ACHN (cell line): ENCODE data around the gene KLF16.

Source experiments
- DNase-seq: peaks from one replicate; pipeline ENCODE4 v3.0.0-alpha.2; 2015
- in situ Hi-C: cut with HindIII; loops from 2 replicates; pipeline ENCODE4 v1.10.0; 2017; ENCODE audit warnings: low sequenced_read_pairs, low pct_ligation_motif_present, low pct_unique_long_range_greater_than_20kb

KLF16 gene

DNA sequence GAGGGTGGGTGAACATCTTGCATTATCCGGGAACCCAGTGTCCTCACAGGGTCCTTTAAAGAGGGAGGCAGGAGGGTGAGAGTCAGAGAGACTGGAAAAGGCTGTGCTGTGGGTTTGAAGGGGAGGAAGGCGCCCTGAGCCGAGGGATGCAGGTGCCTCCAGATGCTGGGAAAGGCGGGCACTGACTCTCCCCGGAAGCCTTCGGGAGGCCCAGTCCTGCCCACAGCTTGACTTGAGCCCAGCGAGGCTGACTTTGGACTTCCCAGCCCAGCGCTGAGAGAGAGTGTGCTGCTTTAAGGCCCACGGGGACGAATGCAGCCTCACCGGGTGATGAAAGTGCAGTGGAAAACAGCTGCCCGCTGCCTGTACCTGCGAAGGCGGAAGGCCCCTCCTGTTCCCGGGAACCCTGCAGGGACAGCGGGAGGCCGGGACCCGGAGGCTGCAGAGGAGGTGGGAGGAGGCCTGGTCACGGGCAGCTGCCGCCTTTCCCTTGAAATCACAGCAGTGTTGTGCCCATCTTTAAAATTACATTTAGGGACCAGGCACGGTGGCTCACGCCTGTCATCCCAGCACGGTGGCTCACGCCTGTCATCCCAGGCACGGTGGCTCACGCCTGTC lies 31.2 kb downstream of the KLF16 start:
- DNase-seq = no peak
- in situ Hi-C loops = no loop called here

- no peak for DNase-seq
- in situ Hi-C loops = no loop called here
Measured at GRCh38 chr19:1830978-1831377, 32.4 kb downstream of the KLF16 start.

DNA sequence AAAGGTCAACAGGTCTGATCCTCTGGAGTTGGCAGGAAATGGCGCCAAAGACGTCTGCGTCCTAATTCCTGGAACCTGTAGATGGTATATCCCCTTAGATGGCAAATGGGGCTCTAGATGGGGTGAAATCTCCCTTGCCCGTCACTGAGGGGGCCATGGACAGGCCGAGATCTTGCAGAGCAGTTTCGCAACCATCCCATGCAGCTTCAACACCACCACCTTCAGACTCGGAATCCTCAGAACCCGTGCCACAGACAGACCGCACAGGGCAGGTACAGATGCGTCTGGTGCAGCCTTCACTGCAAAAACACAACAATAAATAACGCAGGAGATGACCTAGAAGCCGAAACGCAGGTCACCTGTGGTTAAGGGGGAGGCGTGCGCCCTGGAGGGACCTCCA lies 32.8 kb downstream of the KLF16 start:
- in situ Hi-C loops = no loop called here

GRCh38 chr19:1829958-1830357 lies 33.4 kb downstream of the KLF16 start:
- DNase-seq = no peak
- in situ Hi-C loops = no loop called here

More for the DNA sequence above, 32.8 kb downstream of the KLF16 start:
- no peak for DNase-seq

- no peak for DNase-seq
- in situ Hi-C loops = no loop called here
Measured at GRCh38 chr19:1828279-1829238, 34.8 kb downstream of the KLF16 start.

GRCh38 chr19:1827566-1828278 lies 35.7 kb downstream of the KLF16 start:
- no peak for DNase-seq
- in situ Hi-C loops = no loop called here

GRCh38 chr19:1826557-1827521 lies 36.5 kb downstream of the KLF16 start:
- DNase-seq = no peak
- in situ Hi-C loops = no loop called here

DNA sequence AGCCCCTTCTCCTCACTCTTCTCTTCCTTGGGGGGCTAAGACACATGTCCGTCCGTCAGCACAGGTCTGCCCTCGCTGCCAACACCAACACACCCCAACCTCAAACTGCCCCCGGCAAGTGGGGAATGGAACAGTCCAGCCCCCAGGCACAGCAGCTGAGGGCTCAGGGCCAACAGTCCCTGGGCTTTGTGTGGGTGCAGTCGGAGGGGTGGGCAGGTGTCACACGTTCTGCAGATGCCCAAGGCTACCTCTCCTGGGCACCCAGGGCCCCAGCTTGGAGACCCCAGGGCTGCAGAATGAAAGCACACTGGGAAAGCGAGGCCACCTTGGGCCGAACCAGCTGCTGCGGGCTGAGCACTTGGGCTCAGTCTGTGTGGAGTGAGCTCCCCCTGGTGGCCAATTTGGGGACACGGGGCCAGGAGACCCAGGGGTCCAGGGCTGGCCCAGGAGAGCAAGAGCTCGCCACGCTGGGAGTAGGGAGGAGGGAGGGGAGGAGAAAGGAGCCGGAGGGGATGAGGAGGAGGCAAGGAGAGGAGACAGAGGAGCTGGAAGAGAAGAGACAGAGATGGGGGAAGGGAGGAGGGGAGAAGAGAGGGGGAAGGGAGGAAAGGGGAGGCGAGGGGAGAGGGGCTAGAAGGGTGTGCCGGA lies 37.3 kb downstream of the KLF16 start:
- in situ Hi-C loops = no loop called here
- peak; percentile 55 for DNase-seq

GRCh38 chr19:1824252-1824622 lies 39.1 kb downstream of the KLF16 start:
- no peak for DNase-seq
- in situ Hi-C loops = no loop called here

DNA sequence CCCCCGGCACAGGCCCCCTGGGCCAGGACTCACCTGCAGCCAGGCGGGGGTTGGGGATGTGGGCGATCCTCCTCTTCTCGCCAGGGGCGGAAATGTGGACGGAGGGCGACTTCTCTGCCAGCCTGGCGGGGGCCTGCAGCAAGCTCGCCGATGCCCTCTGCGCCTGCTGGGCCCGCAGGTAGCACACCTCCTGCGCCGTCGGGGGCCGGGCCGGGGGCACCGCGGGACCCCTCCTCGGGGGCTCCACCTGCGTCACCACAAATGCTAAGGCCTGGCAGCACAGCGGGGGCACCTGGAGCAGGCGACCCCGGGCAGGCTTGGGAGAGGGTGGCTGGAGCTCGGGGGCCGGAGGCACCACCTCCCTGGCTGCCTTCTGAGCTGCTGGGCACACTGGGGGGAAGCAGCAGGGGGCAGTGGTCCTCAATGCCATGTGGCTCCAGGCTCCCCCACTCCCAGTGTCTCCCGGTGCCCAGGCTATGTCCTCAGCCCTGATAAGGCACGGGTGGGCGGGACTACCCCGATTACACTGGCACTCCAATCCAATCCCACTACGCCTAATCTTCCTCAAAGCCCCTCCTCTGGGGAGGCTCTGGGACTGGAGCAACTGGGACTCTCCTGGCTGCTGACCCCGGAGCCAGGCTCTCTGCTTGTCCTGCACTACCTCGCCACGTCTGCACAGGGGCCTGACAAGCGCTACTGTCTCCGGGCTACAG lies 39.7 kb downstream of the KLF16 start:
- in situ Hi-C loops = no loop called here

GRCh38 chr19:1823020-1823419 lies 40.4 kb downstream of the KLF16 start:
- in situ Hi-C loops = no loop called here
- no peak for DNase-seq

More for the DNA sequence above, 39.7 kb downstream of the KLF16 start:
- no peak for DNase-seq

DNA sequence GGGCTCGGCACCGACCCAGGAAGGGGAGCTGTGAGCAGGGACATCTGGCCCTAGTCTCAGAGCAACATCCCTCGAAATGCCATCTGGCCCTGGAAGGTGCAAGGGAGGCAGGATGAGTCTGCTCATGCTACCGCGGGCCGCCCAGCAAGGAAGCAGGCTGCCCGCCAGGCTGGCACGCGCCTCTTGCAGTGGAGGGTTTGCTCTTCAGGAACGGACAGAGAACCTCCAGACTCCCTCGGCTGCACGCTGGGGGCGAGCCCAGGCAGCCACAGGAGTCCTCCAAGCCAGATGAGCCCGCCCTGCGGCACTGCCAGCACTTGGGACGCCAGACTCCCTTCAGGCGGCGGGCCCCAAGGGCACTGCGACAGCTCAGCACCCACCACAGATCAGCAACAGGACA lies 41.2 kb downstream of the KLF16 start:
- DNase-seq = no peak
- in situ Hi-C loops = no loop called here

DNA sequence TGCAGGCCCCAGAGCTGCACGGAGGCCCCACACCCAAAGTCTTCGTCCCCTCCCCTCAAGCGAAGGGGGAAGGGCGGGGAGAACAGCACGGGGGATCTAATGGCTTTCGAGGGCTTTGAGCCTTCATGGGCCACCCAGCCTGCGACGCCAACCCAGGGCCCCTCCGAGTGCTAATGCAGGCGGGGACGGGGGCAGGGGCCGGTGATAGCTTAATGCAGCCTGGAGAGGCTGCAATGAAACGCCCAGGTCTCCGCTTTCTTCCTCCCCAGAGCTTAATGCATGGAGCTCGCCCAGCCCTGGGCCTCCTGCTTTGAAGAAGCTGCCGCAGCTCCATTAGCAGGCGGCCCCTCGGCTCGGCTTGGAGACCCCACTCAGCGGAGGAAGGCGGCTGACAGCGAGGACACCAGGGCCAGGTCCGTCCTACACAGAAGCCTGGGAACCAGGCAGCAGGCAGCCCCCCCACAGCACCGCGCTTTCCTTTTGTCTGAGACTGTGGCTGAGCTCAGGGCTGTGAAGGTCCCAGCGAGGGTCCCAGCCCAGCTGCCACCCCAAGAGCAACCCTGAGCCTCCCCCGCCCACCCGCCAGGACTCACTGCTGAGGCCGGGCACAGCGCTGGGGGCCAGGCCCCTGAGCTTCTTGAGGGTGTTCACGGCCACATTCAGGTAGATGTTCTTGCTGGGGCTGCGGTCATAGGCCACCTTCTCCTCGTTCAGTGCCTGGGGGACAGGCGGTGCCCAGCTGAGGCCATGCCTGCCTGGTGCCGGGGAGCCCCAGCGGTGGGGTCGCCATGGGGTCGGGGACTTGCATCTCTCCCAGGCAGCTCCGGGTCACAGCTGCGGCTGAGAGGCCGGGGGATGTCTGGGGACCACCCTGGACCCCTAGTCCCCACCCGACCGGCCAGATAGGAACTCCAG lies 43.8 kb downstream of the KLF16 start:
- DNase-seq = no peak
- in situ Hi-C loops = no loop called here

DNA sequence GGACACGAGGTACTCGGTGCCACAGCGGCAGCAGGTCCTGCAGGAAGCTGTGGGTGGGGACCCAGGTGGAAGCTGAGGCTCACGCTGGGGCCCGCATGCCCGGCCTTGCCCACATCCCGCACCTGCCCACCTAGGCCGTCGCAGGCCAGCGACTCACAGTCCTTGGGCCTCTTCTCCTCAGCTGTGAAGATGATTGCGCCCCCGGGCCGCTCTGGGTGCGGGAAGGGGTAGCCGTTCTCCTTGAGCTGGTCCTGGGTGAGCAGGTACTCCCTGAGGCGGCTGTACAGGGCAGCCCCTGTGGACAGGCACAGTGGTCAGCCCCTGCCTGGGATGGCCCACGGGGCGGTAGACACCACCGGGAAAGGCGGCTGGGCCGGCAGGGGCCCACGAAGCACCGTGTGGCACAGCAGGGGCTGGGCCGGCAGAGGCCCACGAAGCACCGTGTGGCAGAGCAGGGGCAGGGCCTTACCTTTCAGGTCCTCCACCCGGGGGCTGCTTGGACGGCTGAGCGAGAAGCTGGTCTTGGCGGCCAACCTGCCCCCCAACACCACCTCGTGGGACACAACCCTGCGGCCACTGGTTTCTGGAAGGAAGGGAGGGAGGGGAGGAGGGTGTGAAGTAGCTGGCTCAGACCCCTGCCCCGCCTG lies 44.7 kb downstream of the KLF16 start:
- DNase-seq = no peak
- in situ Hi-C loops = no loop called here

GRCh38 chr19:1817553-1818179 lies 45.7 kb downstream of the KLF16 start:
- in situ Hi-C loops = no loop called here
- DNase-seq = no peak
